Fibroblast of mammary gland (primary cell): ENCODE results near the gene SYNE2.

Experiments used
- DNase-seq: peaks from one replicate; pipeline ENCODE4 v3.0.0-alpha.2; 2010; ENCODE audit warnings: low read depth
- H3K4me3 ChIP-seq: 2 replicates; pipeline ENCODE4 v1.5.1; 2011; ENCODE audit warnings: low read depth, mild to moderate bottlenecking, low read length, moderate library complexity; ENCODE audit not compliant: control insufficient read depth
- CTCF ChIP-seq: conservative IDR thresholded peaks from 2 replicates; pipeline ENCODE4 v1.5.1; 2011; ENCODE audit warnings: low read depth, low read length, inconsistent platforms; ENCODE audit not compliant: control insufficient read depth, insufficient read depth

Gene SYNE2

GRCh38 chr14:63891148-63891975, 38.6 kb downstream of the SYNE2 start:
- DNase-seq: no peak
- no peak for TF ChIP-seq CTCF
- no peak overlapping the region for H3K4me3 ChIP-seq

DNA sequence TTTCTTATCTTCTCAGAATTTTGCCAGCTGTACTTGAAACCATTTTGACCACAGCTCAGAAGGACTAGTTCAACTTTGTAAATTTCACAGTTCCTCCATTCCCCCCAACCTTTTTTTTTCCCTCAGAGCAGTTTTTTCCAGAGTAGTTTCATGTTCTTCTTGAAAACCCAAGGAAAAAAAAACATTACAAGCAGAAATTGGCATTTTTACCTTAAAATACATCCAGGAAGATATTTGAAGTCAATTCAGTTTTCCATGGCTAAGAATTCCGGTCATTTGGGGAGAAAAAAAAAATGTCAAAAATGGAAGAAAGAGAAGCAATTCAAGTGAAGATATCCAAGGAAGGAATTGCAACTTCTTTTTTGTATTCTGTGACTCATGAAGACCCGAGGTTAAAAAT, 39.5 kb downstream of the SYNE2 start:
- H3K4me3 ChIP-seq: no peak overlapping the region
- TF ChIP-seq CTCF: no peak
- no peak for DNase-seq

- TF ChIP-seq CTCF: no peak
- peak; percentile 93 for DNase-seq
- no peak overlapping the region for H3K4me3 ChIP-seq
Measured at GRCh38 chr14:63893701-63894458, 41.1 kb downstream of the SYNE2 start.

GRCh38 chr14:63895510-63895909, 42.7 kb downstream of the SYNE2 start:
- TF ChIP-seq CTCF: no peak
- no peak for DNase-seq
- H3K4me3 ChIP-seq: no peak overlapping the region

GRCh38 chr14:63896278-63896720, 43.5 kb downstream of the SYNE2 start:
- peak; percentile 90 for DNase-seq
- H3K4me3 ChIP-seq: no peak overlapping the region
- TF ChIP-seq CTCF: no peak

GRCh38 chr14:63897721-63898163, 44.9 kb downstream of the SYNE2 start:
- no peak overlapping the region for H3K4me3 ChIP-seq
- DNase-seq: peak; percentile 39
- TF ChIP-seq CTCF: no peak
